CD4-positive, alpha-beta T cell treated with Interferon alpha-2 for 1 hour (primary cell): ENCODE data around the gene SPATA20.

Experiments
- DNase-seq, 2 donors: peaks; one replicate each; pipeline ENCODE4 v3.0.0-alpha.2; 2020 to 2022

Gene SPATA20

DNA sequence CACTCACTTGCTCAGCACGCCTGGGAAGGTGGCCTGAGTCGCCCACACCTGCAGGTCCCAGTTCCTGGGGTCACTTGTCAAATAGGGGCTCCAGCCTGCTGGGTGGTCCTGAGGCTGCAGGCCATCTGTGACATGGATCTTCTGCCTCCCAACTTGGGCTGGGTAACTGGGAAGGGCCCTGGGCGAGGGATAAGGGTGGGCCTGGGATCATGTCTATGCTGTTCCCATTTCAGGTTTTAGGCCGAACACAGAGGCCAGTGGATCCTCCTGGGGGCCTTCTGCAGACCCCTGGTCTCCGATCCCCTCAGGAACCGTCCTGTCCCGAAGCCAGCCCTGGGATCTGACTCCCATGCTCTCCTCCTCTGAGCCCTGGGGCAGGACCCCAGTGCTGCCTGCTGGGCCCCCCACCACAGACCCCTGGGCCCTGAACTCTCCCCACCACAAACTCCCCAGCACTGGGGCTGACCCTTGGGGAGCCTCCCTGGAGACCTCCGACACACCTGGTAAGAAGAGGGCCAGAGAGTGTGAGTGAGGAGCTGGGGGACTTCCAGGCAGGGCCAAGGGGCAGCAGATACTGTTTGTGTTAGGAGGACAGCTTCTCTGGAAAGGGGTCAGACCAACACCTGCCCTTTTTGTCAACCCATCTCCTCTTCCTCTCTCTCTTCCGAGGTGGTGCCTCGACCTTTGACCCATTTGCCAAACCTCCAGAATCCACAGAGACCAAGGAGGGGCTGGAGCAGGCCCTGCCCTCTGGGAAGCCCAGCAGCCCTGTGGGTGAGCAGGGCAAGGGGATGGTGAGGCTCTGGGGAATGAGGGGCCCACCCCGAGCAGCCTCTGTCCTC is 6.2 kb upstream of the SPATA20 start:
- DNase-seq: no peak

DNA sequence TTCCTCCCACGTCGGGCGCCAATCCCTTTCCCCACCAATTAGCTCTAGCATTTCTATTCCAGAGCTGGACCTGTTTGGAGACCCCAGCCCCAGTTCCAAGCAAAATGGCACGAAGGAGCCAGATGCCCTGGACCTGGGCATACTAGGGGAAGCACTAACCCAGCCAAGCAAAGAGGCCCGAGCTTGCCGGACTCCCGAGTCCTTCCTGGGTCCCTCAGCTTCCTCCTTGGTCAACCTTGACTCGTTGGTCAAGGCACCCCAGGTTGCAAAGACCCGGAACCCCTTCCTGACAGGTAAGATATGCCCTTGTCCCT is 5.6 kb upstream of the SPATA20 start:
- no peak for DNase-seq

GRCh38 chr17:50541716-50542688 is 5.0 kb upstream of the SPATA20 start:
- DNase-seq: peak; percentile 75 to 86

DNA sequence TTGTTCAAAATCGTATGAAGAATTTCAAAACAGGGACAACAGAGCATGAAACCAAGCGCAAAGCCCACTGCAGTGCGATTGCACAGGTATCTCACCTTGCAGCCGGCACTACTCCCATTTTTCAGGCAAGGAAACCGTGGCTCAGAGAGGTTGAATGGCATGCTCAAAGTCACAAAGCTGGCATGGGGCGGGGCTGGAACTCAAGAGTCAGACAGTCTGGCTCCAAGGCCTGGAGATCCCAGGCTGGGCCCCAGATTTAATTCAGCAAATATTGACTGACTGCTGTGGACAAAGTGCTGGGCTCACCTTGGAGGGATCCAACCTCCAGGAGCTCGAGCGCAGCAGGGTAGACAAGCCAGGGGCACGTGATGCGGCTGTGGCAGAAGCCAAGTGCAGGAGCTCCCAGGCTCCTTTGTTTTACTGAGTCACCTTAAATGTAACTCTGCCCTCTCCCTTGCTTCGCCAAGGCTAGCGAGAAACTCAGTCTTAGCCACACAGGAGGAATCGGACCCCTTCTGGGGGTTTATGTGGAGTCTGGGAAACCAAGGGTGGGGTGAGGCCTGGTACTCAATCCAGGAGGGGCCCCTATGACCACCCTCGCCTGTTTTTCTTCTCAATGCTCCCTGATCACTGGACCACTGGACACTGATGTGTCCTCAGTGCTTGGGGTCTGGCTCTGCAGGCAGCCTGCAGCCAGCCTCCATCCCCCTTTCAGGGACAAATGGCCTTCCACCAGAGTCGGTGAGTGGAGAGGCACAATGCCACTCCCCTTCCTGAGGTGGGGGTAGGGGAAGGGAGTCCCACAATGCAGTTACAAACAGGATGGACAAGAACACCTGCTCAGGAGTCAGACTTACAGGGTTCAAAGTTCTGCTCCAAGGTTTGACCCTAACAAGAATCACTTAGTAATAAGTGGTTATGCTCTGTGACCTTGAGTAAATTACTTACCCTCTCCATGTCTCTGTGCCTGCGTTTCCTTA is 3.9 kb upstream of the SPATA20 start:
- DNase-seq: no peak

DNA sequence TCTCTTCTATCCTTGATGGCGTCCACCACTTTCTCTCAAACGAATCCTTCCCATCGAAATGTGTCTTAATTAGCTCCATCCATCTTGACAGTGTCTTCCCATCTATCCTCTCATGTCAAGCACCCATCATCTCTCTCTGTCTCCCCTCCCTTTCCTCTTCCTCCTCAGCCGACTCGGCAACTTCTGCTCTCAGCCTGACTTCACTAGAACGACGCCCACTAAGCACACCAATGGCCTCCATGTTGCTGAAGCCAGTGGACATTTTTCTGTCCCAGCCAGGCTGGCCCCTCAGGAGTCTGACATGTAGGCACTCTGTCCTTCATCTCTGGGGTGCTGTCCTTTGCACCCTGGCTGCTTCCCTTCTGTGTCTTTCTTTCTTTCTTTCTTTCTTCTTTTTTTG is 2.5 kb upstream of the SPATA20 start:
- DNase-seq: no peak

DNA sequence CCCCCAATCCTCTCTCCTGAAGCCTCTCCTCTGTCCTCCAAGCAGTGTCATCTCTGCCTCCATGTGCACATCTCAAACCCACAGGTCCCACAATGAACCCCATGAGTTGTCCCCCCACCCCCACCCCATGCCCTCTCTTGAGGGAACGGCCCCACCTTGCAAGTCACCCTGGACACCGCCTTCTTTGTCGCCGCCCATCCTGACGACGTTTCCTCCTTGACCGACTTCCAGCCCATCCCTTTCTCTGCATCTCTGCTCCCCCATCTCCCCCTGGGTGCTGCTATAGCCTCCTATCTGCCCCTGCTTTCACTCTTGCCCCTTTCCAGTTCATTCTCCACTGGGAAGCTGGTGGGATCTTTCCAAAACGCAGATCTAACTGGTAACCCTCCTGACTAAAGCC is 1.7 kb upstream of the SPATA20 start:
- DNase-seq: no peak

- no peak for DNase-seq
Observed at GRCh38 chr17:50546701-50547034, 306 bp upstream of the SPATA20 start.

DNA sequence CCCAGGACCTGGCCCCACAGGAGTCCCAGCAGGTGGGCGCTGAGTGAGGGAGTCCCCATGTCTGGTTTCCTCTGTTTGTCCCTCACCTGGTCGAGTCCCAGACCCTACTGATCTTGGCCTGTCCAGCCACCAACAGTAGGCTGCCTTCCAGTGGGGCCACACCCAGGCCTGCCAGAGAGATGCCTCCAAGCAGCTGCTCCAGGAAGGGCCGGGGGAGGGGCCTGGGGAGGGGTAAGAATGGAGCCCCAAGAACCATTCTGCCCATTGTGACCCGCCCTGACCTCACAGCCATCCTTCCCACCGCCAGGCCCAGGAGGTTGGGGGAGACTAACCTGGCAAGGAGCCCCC is 736 bp downstream of the SPATA20 start:
- no peak for DNase-seq

DNA sequence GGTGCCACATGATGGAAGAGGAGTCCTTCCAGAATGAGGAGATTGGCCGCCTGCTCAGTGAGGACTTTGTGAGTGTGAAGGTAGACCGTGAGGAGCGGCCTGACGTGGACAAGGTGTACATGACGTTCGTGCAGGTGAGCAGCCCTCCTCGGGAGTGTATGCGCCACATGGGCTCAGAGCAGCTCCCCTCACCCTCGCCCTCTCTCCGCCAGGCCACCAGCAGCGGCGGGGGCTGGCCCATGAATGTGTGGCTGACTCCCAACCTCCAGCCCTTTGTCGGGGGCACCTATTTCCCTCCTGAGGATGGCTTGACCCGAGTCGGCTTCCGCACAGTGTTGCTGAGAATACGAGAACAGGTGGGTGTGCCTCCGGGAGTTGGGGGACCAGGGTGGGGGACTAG is 1.9 kb downstream of the SPATA20 start:
- no peak for DNase-seq

- no peak for DNase-seq
Observed at GRCh38 chr17:50549256-50549941, 2.4 kb downstream of the SPATA20 start.

GRCh38 chr17:50549969-50550368 is 3.0 kb downstream of the SPATA20 start:
- DNase-seq: no peak

GRCh38 chr17:50550661-50551432 is 3.9 kb downstream of the SPATA20 start:
- DNase-seq: no peak

DNA sequence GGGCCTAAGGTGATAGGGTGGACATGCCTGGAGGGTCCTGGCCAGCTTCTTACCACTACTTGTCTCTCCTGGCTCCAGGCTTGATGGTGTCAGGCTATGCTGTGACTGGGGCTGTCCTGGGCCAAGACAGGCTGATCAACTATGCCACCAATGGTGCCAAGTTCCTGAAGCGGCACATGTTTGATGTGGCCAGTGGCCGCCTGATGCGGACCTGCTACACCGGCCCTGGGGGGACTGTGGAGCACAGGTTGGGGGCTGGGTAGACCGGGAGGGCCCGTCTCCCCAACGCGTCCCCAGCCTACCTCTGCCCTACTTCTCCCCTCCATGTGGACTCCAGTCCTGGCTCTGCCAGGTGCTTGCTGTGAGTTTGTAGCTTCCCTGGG is 4.5 kb downstream of the SPATA20 start:
- DNase-seq: no peak

GRCh38 chr17:50551884-50552283 is 4.9 kb downstream of the SPATA20 start:
- no peak for DNase-seq

DNA sequence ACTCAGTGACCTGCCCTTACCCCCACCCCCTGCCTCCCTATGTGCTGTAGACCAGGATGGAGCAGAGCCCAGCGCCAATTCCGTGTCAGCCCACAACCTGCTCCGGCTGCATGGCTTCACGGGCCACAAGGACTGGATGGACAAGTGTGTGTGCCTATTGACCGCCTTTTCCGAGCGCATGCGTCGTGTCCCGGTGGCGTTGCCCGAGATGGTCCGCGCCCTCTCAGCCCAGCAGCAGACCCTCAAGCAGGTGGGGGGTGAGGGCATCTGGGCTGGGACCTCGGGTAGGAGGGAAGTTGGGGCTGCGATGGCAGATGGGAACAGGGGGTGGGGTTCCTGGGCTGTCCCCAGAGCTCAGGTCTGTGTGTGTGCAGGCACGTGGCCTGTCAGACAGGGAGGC is 7.2 kb downstream of the SPATA20 start:
- DNase-seq: no peak

GRCh38 chr17:50556803-50557202 is 9.8 kb downstream of the SPATA20 start:
- DNase-seq: no peak

- DNase-seq: no peak
Observed at GRCh38 chr17:50557630-50558029, 10.7 kb downstream of the SPATA20 start.

GRCh38 chr17:50558091-50558490 is 11.1 kb downstream of the SPATA20 start:
- DNase-seq: no peak

DNA sequence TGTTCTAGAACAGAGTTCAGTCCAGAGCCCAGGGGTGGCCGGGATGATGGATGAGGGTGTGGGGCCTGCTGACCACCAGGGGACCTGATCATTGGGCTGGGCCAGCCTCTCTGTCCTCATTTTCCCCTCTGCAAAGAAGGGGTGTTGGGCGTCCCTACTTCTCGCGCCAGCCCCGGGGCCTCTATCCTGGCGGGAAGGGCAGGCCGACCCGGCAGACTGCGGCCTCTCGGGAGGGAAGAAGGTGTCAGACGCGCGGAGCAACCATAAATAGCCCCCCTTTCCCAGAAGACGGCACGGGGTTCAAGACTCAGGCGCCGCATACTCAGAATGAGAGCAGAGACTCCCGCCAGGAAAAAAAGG is 11.6 kb downstream of the SPATA20 start:
- DNase-seq: no peak

- no peak for DNase-seq
Observed at GRCh38 chr17:50558941-50559614, 12.1 kb downstream of the SPATA20 start.

- peak; percentile 22 to 38 for DNase-seq
Observed at GRCh38 chr17:50559674-50560184, 12.8 kb downstream of the SPATA20 start.
